Endothelial cell of umbilical vein (primary cell): ENCODE measurements around the gene TRPM7. TPM values are rescaled to one million over a fixed set of nuclear protein-coding genes. Genes with fewer than 3 reads are reported as not detected.

Experiments
- BruUV-seq: library from RNA; stranded (reverse); fragments of 400-500 nt; replicated peaks from 2 replicates; lab custom pipeline; 2021; lab: Mats Ljungman, UMichigan
- CTCF ChIA-PET: fragments of 300-600, 350-600 bp; sonication (Branson Sonifier 250); formaldehyde crosslinking; loops from one replicate; lab custom pipeline; 2021; ENCODE audit warnings: antibody characterized with exemption, inconsistent platforms; lab: Charles Lee
- POLR2A ChIA-PET: fragments of 300-600, 350-600 bp; sonication (Branson Sonifier 250); formaldehyde crosslinking; loops from one replicate; lab custom pipeline; 2021; ENCODE audit warnings: antibody characterized with exemption, inconsistent platforms; lab: Charles Lee
- DNase-seq: peaks from one replicate; pipeline ENCODE4 v3.0.0-alpha.2; 2011; ENCODE audit warnings: low read depth, low spot score
- FAIRE-seq: peaks from 2 replicates; lab custom pipeline; 2011; peaks lifted over from hg19 to GRCh38; lab: Jason Lieb, UNC
- H2AFZ ChIP-seq: 2 replicates; pipeline ENCODE4 v1.6.0; 2012; ENCODE audit warnings: low read depth, low read length, control low read depth, inconsistent platforms
- H3K27ac ChIP-seq: 2 replicates; pipeline ENCODE4 v1.5.1; 2011; ENCODE audit warnings: low read depth, mild to moderate bottlenecking, control low read depth, low read length, moderate library complexity; ENCODE audit not compliant: insufficient read depth
- H3K27me3 ChIP-seq, 2 experiments: 2 replicates each; pipeline versions ENCODE4 v1.6.0 to v1.6.1; 2011; ENCODE audit warnings: low read length in 2 of 2, mixed read lengths in 1 of 2; ENCODE audit not compliant: control insufficient read depth in 2 of 2, insufficient read depth in 2 of 2
- H3K36me3 ChIP-seq, 2 experiments: 2 replicates in 1 of 2; 3 replicates in 1 of 2; pipeline ENCODE4 v1.5.1; 2011; ENCODE audit warnings: low read length in 2 of 2, mild to moderate bottlenecking in 1 of 2, moderate library complexity in 1 of 2; ENCODE audit not compliant: control insufficient read depth in 2 of 2, insufficient read depth in 2 of 2; ENCODE audit errors: extremely low read depth in 1 of 2
- H3K4me1 ChIP-seq: 3 replicates; pipeline ENCODE4 v1.5.1; 2011; ENCODE audit warnings: mild to moderate bottlenecking, low read length; ENCODE audit not compliant: control insufficient read depth, insufficient read depth; ENCODE audit errors: extremely low read depth
- H3K4me2 ChIP-seq: 2 replicates; pipeline ENCODE4 v1.6.1; 2011; ENCODE audit warnings: low read length, control low read depth, mixed read lengths; ENCODE audit not compliant: insufficient read depth
- H3K4me3 ChIP-seq, 3 experiments: fragments of 200-600 bp in 1 of 3; sonication (generic), shearing (Covaris generic) in 1 of 3; replicated peaks in 1 of 3; 2 replicates each; pipeline ENCODE4 v1.5.1; 2011 to 2016; ENCODE audit warnings: control low read depth in 3 of 3, low read length in 3 of 3, mild to moderate bottlenecking in 2 of 3, inconsistent platforms in 1 of 3, low read depth in 1 of 3, moderate library complexity in 1 of 3; ENCODE audit not compliant: insufficient read depth in 1 of 3
- H3K79me2 ChIP-seq: 2 replicates; pipeline ENCODE4 v1.6.0; 2012; ENCODE audit warnings: low read length, inconsistent platforms; ENCODE audit not compliant: control insufficient read depth, insufficient read depth
- H3K9ac ChIP-seq: replicated peaks from 2 replicates; pipeline ENCODE3; 2011; ENCODE audit warnings: low read length, control low read depth; ENCODE audit not compliant: insufficient read depth; ENCODE audit errors: extremely low read depth
- H3K9me1 ChIP-seq: replicated peaks from 3 replicates; pipeline ENCODE4 v1.6.0; 2011; ENCODE audit warnings: mild to moderate bottlenecking, low read length; ENCODE audit not compliant: control insufficient read depth, insufficient read depth; ENCODE audit errors: extremely low read depth
- H3K9me3 ChIP-seq: replicated peaks from 2 replicates; pipeline ENCODE4 v1.5.1; 2012; ENCODE audit warnings: low read length, inconsistent platforms; ENCODE audit not compliant: control insufficient read depth, insufficient read depth
- H4K20me1 ChIP-seq: replicated peaks from 2 replicates; pipeline ENCODE3; 2011; ENCODE audit warnings: mild to moderate bottlenecking, low read length; ENCODE audit not compliant: control insufficient read depth, insufficient read depth; ENCODE audit errors: extremely low read depth
- CTCF ChIP-seq, 2 donors: IDR thresholded peaks; 1 replicate in 1 of 2; 2 replicates in 1 of 2; pipeline ENCODE4 v1.5.1; 2011; ENCODE audit warnings: low read length in 2 of 2, mild to moderate bottlenecking in 2 of 2, moderate library complexity in 2 of 2, control low read depth in 1 of 2, inconsistent platforms in 1 of 2, low read depth in 1 of 2; ENCODE audit not compliant: insufficient read depth in 1 of 2; ENCODE audit errors: extremely low read depth in 1 of 2
- EZH2 ChIP-seq: IDR thresholded peaks from 2 replicates; pipeline ENCODE4 v1.6.1; 2012; ENCODE audit warnings: borderline replicate concordance, low read depth, mild to moderate bottlenecking, moderate library complexity, low read length, inconsistent platforms; ENCODE audit not compliant: severe bottlenecking
- FOS ChIP-seq: IDR thresholded peaks from 2 replicates; pipeline ENCODE4 v1.6.1; 2011; ENCODE audit warnings: mild to moderate bottlenecking, low read length, moderate library complexity, borderline replicate concordance; ENCODE audit not compliant: insufficient read depth
- GATA2 ChIP-seq: IDR thresholded peaks from 2 replicates; pipeline ENCODE4 v1.7.0; 2011; ENCODE audit warnings: low read depth, mild to moderate bottlenecking, moderate library complexity, mixed read lengths, low read length; ENCODE audit not compliant: insufficient read length, insufficient read depth
- JUN ChIP-seq: IDR thresholded peaks from 2 replicates; pipeline ENCODE4 v1.6.1; 2011; ENCODE audit warnings: borderline replicate concordance, low read depth; ENCODE audit not compliant: insufficient read length, insufficient read depth
- MAX ChIP-seq: IDR thresholded peaks from 2 replicates; pipeline ENCODE4 v1.6.1; 2011; ENCODE audit not compliant: insufficient read depth, insufficient read length
- MYC ChIP-seq: IDR thresholded peaks from one replicate; pipeline ENCODE4 v1.6.1; 2011; ENCODE audit warnings: mild to moderate bottlenecking, low read depth, low read length
- POLR2A ChIP-seq: IDR thresholded peaks from 2 replicates; pipeline ENCODE4 v1.6.1; 2012; ENCODE audit warnings: low read depth, mild to moderate bottlenecking, control low read depth, low read length
- POLR2AphosphoS5 ChIP-seq: IDR thresholded peaks from 2 replicates; pipeline ENCODE4 v1.6.1; 2012; ENCODE audit warnings: low read depth, mild to moderate bottlenecking, control low read depth, low read length, moderate library complexity; ENCODE audit not compliant: insufficient read depth
- dilution Hi-C: fragments of 300-500 bp; cut with MboI; formaldehyde crosslinking; loops from one replicate; pipeline ENCODE4 v1.15.0; 2019; ENCODE audit warnings: low sequenced_read_pairs; ENCODE audit not compliant: extremely low pct_ligation_motif_present
- intact Hi-C: fragments of 100-400 bp; cut with micrococcal nuclease; formaldehyde crosslinking; loops from one replicate; pipeline ENCODE4 v1.10.0; 2022
- polyA plus RNA-seq, 4 experiments: library from polyadenylated mRNA; depleted of rRNA in 3 of 4; stranded (reverse) in 3 of 4; unstranded in 1 of 4; fragments of >200 nt; gene quantifications; 2 replicates each; pipeline versions ENCODE4 v1.2.1 to v1.2.3, GENCODE V29; 2011 to 2012; ENCODE audit warnings: missing spikeins in 1 of 4
- total RNA-seq: library from RNA; stranded (reverse); gene quantifications from 2 replicates; pipeline ENCODE4 v1.2.3, GENCODE V29; 2021

The TRPM7 gene
- total and polyA plus RNA-seq, 2 donors (not counting 3 experiments of a cell fraction or from before 2014, with no cell fraction given): 6.4 to 34.8 TPM

- FAIRE-seq: no peak
- dilution Hi-C loops (no loop called here), intact Hi-C loops (no loop called here)
- no peaks in the 10 kb centered on the region for H3K9me1 ChIP-seq
- ChIA-PET CTCF (no interaction called here), POLR2A (no interaction called here)
- no peak overlapping the region for H3K9ac ChIP-seq
- H3K4me1 ChIP-seq: no peaks in the 10 kb centered on the region
- no peak overlapping the region for H2AFZ ChIP-seq
- no peak overlapping the region for H3K4me2 ChIP-seq
- H3K79me2 ChIP-seq: no peaks in the 10 kb centered on the region
- H3K27ac ChIP-seq: no peak overlapping the region
- BruUV-seq: no TSS peak
- no peak for DNase-seq
- no peaks in the 10 kb centered on the region for H4K20me1 ChIP-seq
- H3K27me3 ChIP-seq: no peaks in the 10 kb centered on the region
- TF ChIP-seq POLR2A (no peak), JUN (no peak), EZH2 (no peak), MAX (no peak), MYC (no peak), FOS (no peak)
- no peak overlapping the region for H3K4me3 ChIP-seq
- no peaks in the 10 kb centered on the region for H3K9me3 ChIP-seq
- no peaks in the 10 kb centered on the region for H3K36me3 ChIP-seq
Observed at GRCh38 chr15:50549326-50549725, 137.3 kb downstream of the TRPM7 start.

GRCh38 chr15:50546566-50546965 lies 140.0 kb downstream of the TRPM7 start, which contains the start of gene USP50:
Gene USP50 (minus strand): TSS chr15:50546666. CDS start chr15:50546525, 141 bp downstream.
- no peaks in the 10 kb centered on the region for H3K9me3 ChIP-seq
- H3K79me2 ChIP-seq: no peaks in the 10 kb centered on the region
- FAIRE-seq (no peak), DNase-seq (no peak)
- no peak within 1 kb of the TSS for H2AFZ ChIP-seq
- no peaks in the 10 kb centered on the region for H3K9me1 ChIP-seq
- no peak within 1 kb of the TSS for H3K27ac ChIP-seq
- no TSS peak for BruUV-seq
- no peaks in the 10 kb centered on the region for H3K36me3 ChIP-seq
- no peak within 1 kb of the TSS for H3K4me3 ChIP-seq
- dilution Hi-C loops: no loop called here
- TF ChIP-seq FOS (no peak), JUN (no peak), POLR2A (no peak), MAX (no peak), EZH2 (no peak), CTCF (IDR thresholded peaks at IDR 0.05; ENCODE audit: extremely low read depth in 1 of 2, insufficient read depth in 1 of 2, low read depth in 1 of 2, low read length in 2 of 2) (no peak), GATA2 (no peak), MYC (no peak), POLR2AphosphoS5 (no peak)
- intact Hi-C loops: no loop called here
- CTCF ChIA-PET: no interaction called here
- H3K9ac ChIP-seq: no peak within 1 kb of the TSS
- H3K4me2 ChIP-seq: no peak within 1 kb of the TSS
- H3K4me1 ChIP-seq: no peaks in the 10 kb centered on the region
- POLR2A ChIA-PET: no interaction called here
- no peaks in the 10 kb centered on the region for H3K27me3 ChIP-seq
- H4K20me1 ChIP-seq: no peaks in the 10 kb centered on the region
